ENCODE measurements around the gene PARP9. TPM values are rescaled to one million over a fixed set of nuclear protein-coding genes. Genes with fewer than 3 reads are reported as not detected.

Gene PARP9
- total and polyA plus RNA-seq, 2 of the 13 experiments (the other 11 are each of a cell fraction or from before 2014, with no cell fraction given) = 6.5 to 10.6 TPM

- TF ChIP-seq ZBTB8A (CRISPR knock-in tag; IDR thresholded peaks at IDR 0.05; ENCODE audit: borderline replicate concordance, low read depth) (no peak), ZNF605 (CRISPR knock-in tag; IDR thresholded peaks at IDR 0.05) (no peak; the same call in none of the 2 replicates), ZBED4 (CRISPR knock-in tag; IDR thresholded peaks at IDR 0.05; ENCODE audit: borderline replicate concordance) (peak; percentile 28; the same call in 1 of the 2 replicates), ZNF563 (CRISPR knock-in tag; IDR thresholded peaks at IDR 0.05) (peak; percentile 72; the same call in 1 of the 2 replicates), LBX2 (CRISPR knock-in tag; IDR thresholded peaks at IDR 0.05; ENCODE audit: borderline replicate concordance) (0 out of 2 replicates have a peak, but pooled peaks have one; percentile 54), ZNF567 (CRISPR knock-in tag; IDR thresholded peaks at IDR 0.05; ENCODE audit: borderline replicate concordance) (no peak; the same call in 1 of the 2 replicates), PCBP1 (IDR thresholded peaks at IDR 0.05; ENCODE audit: borderline replicate concordance, low read depth, low read length) (no peak), ZNF564 (CRISPR knock-in tag; IDR thresholded peaks at IDR 0.05) (peak; percentile 56; the same call in 1 of the 2 replicates), ZNF18 (CRISPR knock-in tag; IDR thresholded peaks at IDR 0.05; ENCODE audit: insufficient replicate concordance) (peak; percentile 61), ZNF484 (CRISPR knock-in tag; IDR thresholded peaks at IDR 0.05; ENCODE audit: borderline replicate concordance, low read depth) (no peak), NR2F2 (IDR thresholded peaks at IDR 0.05; ENCODE audit: borderline replicate concordance, low read depth) (no peak), RBM39 (IDR thresholded peaks at IDR 0.05; ENCODE audit: low read depth, low read length, poor library complexity, severe bottlenecking) (peak; percentile 55), MTERF4 (CRISPR knock-in tag; IDR thresholded peaks at IDR 0.05) (no peak; the same call in none of the 2 replicates), TOE1 (CRISPR knock-in tag; IDR thresholded peaks at IDR 0.05) (no peak), NFYC (CRISPR knock-in tag; IDR thresholded peaks at IDR 0.05) (no peak), SALL1 (CRISPR knock-in tag; IDR thresholded peaks at IDR 0.05) (peak; percentile 80), ZNF234 (CRISPR knock-in tag; conservative IDR thresholded peaks at IDR 0.05) (no peak), TCF7 (IDR thresholded peaks at IDR 0.05; ENCODE audit: low read depth) (no peak), NFIB (CRISPR knock-in tag; IDR thresholded peaks at IDR 0.05; ENCODE audit: borderline replicate concordance) (no peak), MIER2 (CRISPR knock-in tag; IDR thresholded peaks at IDR 0.05) (no peak), SRSF4 (IDR thresholded peaks at IDR 0.05; ENCODE audit: low read depth, low read length, poor library complexity, severe bottlenecking) (no peak), ZNF614 (CRISPR knock-in tag; IDR thresholded peaks at IDR 0.05; ENCODE audit: borderline replicate concordance) (peak; percentile 77; the same call in 1 of the 2 replicates)
Measured at GRCh38 chr3:122514123-122515019, 49.7 kb downstream of the PARP9 start, which contains the start of gene KPNA1 (continued).
